Epidermal melanocyte (primary cell): ENCODE measurements around the gene CDC7.

Source experiments
- DNase-seq: peaks from one replicate; pipeline ENCODE4 v3.0.0; 2011; ENCODE audit warnings: low spot score; ENCODE audit not compliant: insufficient read length

The CDC7 gene

DNA sequence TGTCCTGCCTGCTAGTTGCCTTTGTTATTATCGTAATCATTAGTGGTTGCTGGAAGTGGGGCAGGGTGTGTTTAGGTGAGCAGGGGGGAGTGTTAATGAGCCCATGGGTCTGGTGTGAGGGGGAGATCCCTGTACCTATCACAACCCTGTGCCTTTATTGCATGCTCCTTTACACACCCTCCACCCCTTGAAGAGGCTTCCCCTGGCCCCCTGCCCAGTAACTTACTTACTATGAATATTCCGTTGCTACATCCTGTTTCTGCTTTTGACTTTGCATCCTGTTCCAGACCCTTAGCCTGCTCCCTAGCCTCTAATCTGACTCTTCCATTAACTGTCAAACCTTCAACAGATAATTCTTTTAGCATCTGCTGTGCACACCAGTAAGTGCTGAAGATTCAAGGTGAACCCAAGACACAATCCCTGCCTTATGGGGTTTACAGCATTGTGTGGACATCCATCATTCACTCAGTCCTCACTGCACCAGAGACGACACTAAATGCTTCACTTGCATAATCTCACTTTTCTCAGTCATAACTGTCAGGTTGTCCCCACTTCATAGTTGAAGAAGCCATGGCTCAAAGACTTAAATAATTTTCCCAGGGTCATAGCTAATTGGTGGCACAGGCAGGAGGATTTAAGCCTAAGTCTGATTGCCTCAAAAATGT lies 47.9 kb downstream of the CDC7 start:
- DNase-seq = no peak

DNA sequence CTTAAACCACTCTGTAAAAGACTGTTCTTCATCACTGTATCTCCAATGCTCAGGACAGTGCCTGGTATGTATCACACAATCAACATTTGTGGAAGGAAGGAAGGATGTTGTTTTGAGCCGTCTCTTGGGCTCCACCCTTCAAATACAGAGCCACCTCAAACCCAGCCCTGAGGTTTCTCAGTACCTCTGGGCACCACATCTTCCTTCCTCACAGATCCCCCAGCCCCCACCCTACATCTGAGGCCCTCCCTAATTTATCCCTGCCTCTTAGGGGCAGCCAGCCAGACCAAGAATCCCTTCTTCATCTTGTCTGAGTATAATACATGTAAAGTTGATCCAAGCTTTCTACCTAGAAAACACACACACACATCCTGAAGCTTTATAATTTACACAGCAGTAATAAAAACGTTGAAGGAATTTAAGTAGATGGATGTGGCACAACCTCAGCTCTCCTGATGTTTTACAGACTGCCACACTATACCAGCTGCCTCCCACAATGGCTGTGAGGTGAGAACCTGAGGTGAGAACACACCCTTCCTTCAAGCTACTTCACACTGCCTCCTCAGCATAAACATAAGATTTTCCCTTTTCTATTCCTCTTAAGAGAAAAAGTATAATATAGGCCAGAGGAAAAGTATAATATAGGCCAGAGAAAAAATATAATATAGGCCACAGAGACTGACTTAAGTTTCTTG lies 48.5 kb downstream of the CDC7 start:
- DNase-seq = no peak

- DNase-seq = no peak
Measured at GRCh38 chr1:91550961-91551360, 50.3 kb downstream of the CDC7 start.

- DNase-seq = no peak
Measured at GRCh38 chr1:91552091-91552490, 51.4 kb downstream of the CDC7 start.

DNA sequence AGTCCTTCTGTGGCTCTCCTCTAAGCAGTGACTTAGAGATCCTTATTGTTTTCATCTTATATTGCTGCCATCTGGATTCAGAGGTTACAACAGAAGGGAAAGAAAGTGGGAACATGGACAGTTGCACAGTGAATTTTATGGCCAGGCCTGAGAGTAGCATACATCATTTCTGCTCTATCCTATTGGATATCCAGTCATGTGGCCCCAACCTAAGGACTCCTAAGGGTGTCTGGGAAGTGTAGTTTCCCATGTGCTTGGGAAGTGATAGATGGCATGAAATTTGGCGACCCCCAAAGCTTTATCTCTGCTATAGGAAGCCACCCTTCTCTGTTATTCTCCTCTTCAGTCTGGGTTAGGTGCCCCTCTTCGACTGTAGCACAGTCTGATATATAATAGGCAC lies 51.9 kb downstream of the CDC7 start:
- DNase-seq = no peak

- DNase-seq = no peak
Measured at GRCh38 chr1:91553177-91553591, 52.5 kb downstream of the CDC7 start.

DNA sequence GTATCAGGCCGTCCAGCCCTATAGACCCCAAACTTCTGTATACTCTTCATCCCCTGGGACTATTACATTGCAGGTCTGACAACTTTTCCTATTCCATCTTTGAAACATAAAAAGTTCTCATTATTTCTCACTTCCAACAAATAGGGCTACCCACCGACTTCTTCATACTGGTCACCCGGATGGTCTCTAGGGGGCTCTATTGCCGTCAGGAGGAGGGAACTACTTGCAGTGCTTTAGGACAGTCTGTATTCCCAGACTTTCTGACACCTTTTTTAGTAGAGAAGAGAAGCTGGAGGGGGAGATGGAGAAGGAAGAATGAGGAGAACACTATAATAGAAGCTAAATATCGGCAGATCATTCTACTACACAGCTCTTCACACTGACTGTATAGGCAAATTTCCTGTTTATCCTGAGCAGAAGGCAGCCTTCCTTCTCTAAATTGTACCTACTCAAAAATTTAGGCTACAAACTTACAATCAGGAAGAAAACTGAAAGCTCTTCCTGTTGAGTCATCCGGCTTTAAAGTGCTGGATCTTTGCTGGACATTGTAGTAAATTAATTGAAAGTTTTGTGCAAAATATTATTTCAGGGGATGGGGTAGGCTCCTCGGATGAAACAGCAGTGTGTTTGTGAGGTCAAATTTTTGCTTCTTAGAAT lies 54.6 kb downstream of the CDC7 start:
- no peak for DNase-seq

GRCh38 chr1:91555821-91556531 lies 55.3 kb downstream of the CDC7 start:
- DNase-seq = no peak

DNA sequence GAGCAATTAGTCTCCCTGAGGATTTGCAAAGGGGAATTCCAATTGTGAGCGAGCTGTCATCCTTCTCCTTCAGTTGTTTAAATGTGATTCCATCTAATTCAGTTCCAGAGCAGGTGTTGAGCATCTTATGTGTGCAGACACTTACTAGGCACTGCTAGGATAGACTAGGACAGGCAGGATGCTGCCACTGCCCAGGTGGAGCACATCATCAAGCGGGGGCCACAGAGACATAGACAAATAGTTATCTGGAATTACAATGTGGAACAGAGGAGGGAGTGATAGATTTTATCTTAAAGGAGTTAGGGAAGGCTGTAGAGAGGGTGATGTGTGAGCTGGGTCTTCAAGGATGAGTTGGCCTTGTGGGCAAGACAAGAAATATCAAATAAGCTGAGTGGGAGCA lies 55.9 kb downstream of the CDC7 start:
- DNase-seq = no peak

- DNase-seq = no peak
Measured at GRCh38 chr1:91557039-91557690, 56.5 kb downstream of the CDC7 start.

DNA sequence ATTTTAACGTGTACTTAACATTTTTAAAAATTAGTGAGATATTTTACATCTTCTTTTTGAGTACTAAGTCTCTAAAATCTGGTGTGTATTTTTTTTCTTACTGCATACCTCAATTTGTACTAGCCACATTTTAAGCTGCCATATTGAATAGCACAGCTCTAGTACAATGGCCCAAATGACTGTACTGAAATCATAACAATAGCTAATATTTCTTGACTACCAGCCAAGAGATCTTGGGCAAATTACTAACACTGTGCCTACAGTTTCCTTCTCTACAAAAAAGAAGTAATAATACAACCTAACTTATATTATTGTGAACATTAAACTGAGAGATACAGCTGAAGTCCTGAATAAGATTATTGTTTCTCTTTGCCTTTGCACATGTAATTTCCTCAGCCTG lies 57.2 kb downstream of the CDC7 start:
- DNase-seq = no peak

DNA sequence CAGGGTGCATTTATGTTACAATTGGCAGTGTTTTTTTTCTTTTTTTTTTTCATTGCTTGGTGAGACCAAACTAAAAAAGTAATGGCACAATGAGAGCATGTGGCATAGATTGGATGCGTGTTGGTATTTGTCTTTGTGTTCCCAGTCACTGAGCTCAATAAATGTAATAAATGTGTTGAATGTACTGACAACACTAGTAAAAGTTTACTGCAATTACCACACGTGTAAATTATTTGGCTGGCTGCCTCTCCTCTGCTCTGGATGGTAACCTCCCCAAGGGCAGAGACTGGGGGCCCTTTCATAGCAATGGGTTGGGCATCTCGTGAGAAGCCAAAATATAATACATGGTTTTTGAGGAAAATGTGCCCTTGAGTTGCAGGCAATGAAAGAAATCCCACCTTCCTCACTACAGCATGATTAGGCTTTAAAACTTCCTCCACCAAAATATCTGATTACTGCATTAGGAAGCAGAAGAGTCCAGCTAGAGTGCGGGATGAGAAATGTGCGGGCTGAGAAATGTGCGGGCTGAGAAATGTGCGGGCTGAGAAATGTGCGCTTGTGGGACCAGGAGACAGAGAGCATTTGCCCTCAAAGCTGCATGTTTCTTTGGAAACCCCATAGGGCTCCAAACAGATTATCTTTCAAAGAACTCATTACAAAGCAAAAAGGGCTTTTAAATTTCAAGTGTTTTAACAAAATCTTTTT lies 58.5 kb downstream of the CDC7 start:
- DNase-seq = no peak

DNA sequence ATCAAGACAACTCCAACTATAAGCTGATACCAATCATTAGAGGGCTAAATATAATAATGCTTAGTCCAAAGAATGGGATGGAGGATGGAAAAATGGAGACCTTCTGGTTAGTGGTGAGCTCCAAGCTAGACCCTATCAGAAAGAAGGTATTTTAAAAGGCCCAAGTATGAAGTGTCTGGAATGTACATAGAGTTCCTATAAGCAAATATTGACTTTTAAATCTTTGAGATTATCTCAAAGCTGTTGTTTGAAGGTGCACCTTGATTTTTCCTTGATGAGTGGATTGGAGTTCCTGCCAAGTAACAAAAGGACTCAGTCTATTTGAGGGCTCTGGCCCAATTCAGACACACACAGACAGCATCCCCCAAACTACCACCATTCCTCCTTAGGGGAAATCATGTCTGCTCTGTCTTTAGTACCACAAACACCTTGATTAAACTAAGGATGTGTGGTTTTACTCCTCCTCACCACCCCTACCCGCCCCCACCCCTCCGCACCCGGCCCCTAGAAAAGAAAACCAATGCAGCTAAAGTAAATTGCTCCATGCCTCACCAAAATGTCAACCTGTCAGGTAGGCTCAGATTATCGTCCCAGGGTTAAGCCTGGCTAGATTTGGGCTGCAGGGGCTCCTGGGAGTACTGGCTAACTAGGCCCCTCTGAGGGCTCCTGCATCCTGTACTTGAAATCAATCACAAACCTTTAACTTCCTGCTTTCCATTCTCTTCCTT lies 59.4 kb downstream of the CDC7 start:
- DNase-seq = no peak

- DNase-seq = peak; percentile 84
Measured at GRCh38 chr1:91564888-91565701, 64.4 kb downstream of the CDC7 start.

GRCh38 chr1:91567583-91567982 lies 66.9 kb downstream of the CDC7 start:
- DNase-seq = no peak

DNA sequence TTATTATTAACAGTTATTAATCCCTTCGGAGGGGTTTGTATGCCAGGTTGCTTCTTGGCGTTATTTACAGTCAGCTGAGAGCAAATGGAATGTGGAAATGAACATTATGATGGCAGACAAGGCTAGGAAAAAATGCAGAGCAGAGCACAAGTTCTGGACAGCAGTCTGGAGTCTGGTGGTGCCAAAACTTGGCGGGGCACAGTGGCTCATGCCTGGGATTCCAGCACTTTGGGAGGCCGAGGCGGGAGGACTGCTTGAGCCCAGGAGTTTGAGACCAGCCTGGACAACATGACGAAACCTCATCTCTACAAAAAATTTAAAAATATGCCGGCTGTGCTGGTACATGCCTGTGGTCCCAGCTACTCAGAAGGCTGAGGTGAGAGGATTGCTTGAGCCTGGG lies 67.6 kb downstream of the CDC7 start:
- DNase-seq = no peak

- DNase-seq = peak; percentile 53
Measured at GRCh38 chr1:91569411-91570119, 68.9 kb downstream of the CDC7 start.

GRCh38 chr1:91570120-91570448 lies 69.4 kb downstream of the CDC7 start:
- no peak for DNase-seq

GRCh38 chr1:91572044-91572443 lies 71.4 kb downstream of the CDC7 start:
- DNase-seq = no peak
